ENCODE data around the gene LRCOL1. TPM values are rescaled to one million over a fixed set of nuclear protein-coding genes. Genes with fewer than 3 reads are reported as not detected.

Gene LRCOL1
- total RNA-seq, 1 experiment from 2014 or later, result 0.24 TPM

GRCh38 chr12:132624186-132624855, 13.9 kb upstream of the LRCOL1 start:
- TF ChIP-seq ATF6 (CRISPR knock-in tag; IDR thresholded peaks at IDR 0.05) (no peak), ZBTB43 (CRISPR knock-in tag; IDR thresholded peaks at IDR 0.05) (no peak), ATF1 (CRISPR knock-in tag; IDR thresholded peaks at IDR 0.05) (no peak), FOXP4 (CRISPR knock-in tag; IDR thresholded peaks at IDR 0.05) (no peak), RORB (CRISPR knock-in tag; IDR thresholded peaks at IDR 0.05) (no peak), ZNF425 (CRISPR knock-in tag; conservative IDR thresholded peaks at IDR 0.05) (no peak), IRF1 (CRISPR knock-in tag; IDR thresholded peaks at IDR 0.05) (no peak), AFF4 (CRISPR knock-in tag; IDR thresholded peaks at IDR 0.05; ENCODE audit: borderline replicate concordance) (no peak), SMAD3 (CRISPR knock-in tag; IDR thresholded peaks at IDR 0.05; ENCODE audit: borderline replicate concordance) (no peak), MYBL2 (CRISPR knock-in tag; IDR thresholded peaks at IDR 0.05) (no peak), HMGA2 (CRISPR knock-in tag; IDR thresholded peaks at IDR 0.05) (no peak), FOXP1 (CRISPR knock-in tag; IDR thresholded peaks at IDR 0.05; ENCODE audit: borderline replicate concordance) (no peak), HMGXB4 (CRISPR knock-in tag; IDR thresholded peaks at IDR 0.05) (no peak), NFE2L1 (CRISPR knock-in tag; IDR thresholded peaks at IDR 0.05) (no peak), ARID4B (CRISPR knock-in tag; IDR thresholded peaks at IDR 0.05; ENCODE audit: borderline replicate concordance) (no peak), USF1 (CRISPR knock-in tag; IDR thresholded peaks at IDR 0.05) (no peak)
- Mint-ChIP-seq H3K36me3 (peaks cover 22% of the 10 kb centered on the region), H3K4me1 (no peaks in the 10 kb centered on the region), H3K27me3 (ENCODE audit: low read depth) (peaks cover 8% of the 10 kb centered on the region; the same call in 1 of the 2 replicates), H3K4me3 (no peak overlapping the region), H3K27ac (no peak overlapping the region), H3K9me3 (no peaks in the 10 kb centered on the region)
- CTCF ChIA-PET, result no interaction called here
- DNase-seq (ENCODE audit: low spot score) (no peak), ATAC-seq (no peak)
- POLR2A ChIA-PET, result no interaction called here
